ENCODE data around the gene FREM2.

GRCh38 chr13:38763446-38764381 lies 76.8 kb downstream of the FREM2 start:
- TF ChIP-seq POLR2A (IDR thresholded peaks at IDR 0.05) (no peak), CTCF (IDR thresholded peaks at IDR 0.05) (peak in 2 of 3 experiments; percentile 13 to 39)

Data from testis (tissue), 2 donors.